Measurements from ENCODE around the gene PYHIN1.
A peak's percentile ranks its signal among the peaks of the same experiment; 100 is the strongest.

Gene PYHIN1

DNA sequence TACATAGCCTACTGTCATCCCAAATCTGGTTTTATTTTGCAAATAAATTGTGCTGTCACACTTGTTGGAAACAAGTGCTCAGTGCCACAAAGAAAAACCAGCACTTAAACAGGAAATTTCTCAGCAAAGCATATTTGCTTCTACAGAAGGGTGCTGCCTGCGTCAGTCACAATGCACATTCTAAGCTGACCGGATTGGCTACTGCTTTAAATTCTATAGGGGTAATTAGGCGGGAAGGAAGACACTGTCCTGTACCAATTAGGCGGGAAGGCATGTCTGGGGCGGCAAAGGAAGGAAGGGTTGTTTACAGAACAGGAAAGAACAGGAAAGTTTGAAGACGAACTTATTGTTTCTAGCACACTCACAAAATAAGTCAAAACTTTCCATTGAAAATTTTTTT lies 81.1 kb downstream of the PYHIN1 start:
- peak in 1 of 2 donors; percentile 6 for DNase-seq (ENCODE audit: low read depth in 1 of 2, low spot score in 1 of 2)

DNA sequence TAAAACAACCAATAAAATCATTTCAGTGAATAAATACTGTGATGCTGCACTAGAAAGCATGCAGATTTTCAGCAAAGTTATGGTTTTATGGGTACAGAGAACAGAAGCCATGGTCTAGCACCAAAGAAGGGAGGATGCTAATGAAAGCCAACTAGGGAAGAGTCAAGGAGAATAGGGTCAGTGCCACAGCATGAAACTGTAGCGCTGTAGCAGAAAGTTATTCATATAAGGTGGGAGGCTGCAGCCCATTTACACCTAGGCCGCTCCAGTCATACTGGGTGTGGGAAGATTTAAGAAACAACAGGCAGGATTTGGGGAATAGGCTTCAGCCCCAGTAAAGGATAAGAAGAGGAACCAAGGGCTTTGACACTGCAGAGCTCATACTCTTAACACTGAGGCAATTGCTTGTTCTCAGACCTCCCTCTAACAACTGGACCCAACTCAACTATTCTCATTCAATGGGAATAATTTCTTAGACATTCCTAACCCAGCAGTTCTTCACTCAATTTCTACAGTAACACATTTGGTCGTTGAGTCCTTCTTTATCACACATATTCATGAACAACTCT lies 82.7 kb downstream of the PYHIN1 start:
- DNase-seq (ENCODE audit: low read depth in 1 of 2, low spot score in 1 of 2), result no peak

DNA sequence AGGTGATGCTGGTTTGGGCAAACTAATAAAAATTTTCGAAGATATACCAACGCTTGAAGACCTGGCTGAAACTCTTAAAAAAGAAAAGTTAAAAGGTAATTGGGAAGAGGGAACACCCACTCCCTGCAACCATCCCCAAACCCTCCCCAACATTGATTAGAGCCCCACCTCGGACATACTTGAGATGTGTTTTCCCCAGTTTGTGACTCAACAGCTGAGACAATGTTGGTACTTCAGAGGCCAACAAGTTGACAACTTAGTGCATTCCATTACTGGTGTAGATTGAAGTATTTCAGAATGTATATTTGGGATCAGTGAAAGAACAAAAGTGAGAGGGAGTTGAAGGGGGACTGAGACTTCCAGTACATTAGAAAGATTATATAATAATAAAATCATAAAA lies 83.5 kb downstream of the PYHIN1 start:
- DNase-seq (ENCODE audit: low read depth in 1 of 2, low spot score in 1 of 2), result no peak

DNA sequence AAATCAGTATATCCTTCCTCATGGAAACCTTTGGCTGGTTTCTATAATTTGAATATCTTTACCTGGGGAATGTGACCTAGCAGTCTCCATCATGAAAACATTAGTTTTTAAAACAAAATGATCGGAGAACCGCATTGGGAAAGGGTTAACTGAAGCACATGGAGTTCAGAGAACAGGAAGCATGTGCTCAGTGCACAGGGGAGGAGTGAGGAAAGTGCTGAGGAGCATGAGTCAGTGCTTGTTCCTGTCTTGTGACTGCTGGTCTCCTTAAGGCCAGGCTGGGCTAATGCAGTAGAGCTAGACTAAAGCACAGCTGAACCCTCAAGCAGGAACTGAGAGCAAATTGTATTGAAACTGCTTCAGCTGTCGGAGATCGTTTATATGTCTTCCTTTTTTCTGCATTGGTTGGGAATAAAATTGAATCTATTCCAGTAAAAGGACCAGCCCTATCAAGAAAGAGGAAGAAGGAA lies 84.1 kb downstream of the PYHIN1 start:
- DNase-seq (ENCODE audit: low read depth in 1 of 2, low spot score in 1 of 2), result peak; percentile 32 to 49

DNA sequence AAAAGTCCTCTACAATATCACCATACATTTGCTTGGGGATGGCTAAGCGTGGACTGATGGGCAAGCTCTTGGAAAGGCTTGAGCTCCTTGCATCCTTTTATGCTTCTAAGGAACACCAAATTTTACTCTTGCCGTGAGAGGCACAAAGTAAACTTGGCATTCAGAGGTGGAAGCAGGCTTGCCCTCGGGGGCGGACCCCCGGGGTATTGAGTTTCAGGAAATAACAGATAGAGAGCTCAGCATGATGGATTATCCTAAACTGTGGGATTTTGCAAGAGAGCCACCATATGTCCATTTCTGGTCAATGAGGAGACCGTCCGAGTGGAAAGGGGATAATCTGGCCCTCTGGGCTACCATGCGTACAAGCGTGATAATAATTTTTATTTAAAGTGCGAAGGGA lies 92.4 kb downstream of the PYHIN1 start:
- no peak for DNase-seq (ENCODE audit: low read depth in 1 of 2, low spot score in 1 of 2)

DNA sequence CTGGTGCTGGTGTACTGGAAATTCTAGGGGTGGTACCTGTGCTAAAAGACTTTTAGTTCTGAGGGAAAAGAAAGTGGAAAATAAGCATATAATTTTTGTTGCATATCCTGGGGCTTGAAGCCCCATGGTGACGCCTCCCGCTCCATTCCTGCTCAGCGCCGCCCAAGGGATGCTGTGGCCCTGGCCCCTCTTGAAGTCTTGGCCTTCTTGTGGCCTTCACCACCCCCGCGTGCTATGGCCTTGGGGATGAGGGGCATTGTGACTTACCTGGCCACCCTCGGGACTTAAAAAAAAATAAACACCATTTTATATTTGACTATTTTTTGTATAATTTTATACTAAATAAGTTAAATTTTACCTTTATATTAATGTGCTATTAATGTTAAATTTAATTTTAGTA lies 93.7 kb downstream of the PYHIN1 start:
- DNase-seq (ENCODE audit: low read depth in 1 of 2, low spot score in 1 of 2), result no peak

Data from stimulated activated CD4-positive, alpha-beta T cell treated with anti-CD3 and anti-CD28 coated beads, Interleukin-15, amount 100 ng/mL, for 1 hour (primary cell).